Measurements from ENCODE around the gene CES4A.
"Not testable (repeated sequence)": the region's sequence is repeated elsewhere in the genome, so short reads cannot be mapped to it uniquely, and the experiment has no call there.

CES4A gene

GRCh38 chr16:66993558-66993957 is 5.2 kb downstream of the CES4A start:
- DNase-seq: not testable (repeated sequence)

GRCh38 chr16:66996324-66996982 is 8.1 kb downstream of the CES4A start:
- DNase-seq: no peak

- DNase-seq: no peak
Measured at GRCh38 chr16:66996983-66997358, 8.6 kb downstream of the CES4A start.

DNA sequence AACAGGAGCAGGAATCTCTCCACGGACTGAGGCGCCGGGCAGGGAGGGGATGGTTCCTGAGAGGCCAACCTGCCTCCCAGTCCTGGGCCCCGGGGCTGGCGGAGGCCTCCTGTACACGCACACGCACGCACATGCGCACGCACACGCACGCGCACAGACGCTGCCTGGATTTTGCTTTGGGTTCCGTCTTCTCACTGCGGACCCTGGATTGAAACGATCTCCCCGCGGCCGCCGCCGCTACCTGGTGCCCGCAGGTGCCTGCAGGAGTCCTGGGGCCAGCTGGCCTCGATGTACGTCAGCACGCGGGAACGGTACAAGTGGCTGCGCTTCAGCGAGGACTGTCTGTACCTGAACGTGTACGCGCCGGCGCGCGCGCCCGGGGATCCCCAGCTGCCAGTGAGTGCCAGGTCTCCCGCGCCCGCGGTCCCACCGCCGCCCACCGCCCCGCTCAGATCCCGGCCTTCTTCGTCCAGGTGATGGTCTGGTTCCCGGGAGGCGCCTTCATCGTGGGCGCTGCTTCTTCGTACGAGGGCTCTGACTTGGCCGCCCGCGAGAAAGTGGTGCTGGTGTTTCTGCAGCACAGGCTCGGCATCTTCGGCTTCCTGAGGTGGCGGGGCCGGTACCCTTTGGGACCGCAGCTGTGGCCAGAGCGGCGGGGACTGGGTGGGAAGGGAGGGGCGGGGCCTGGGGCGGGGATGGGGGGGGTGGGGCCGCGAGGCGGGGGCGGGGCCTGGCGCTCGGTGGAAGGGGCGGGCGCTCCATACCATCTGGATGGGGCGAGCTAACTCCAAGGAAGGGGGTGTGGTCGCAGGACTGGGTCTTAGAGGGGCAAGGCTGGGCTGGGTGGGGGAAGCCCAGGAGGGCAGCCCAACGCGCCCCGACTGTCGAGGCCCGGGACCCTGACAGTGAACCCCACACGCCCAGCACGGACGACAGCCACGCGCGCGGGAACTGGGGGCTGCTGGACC is 12.3 kb downstream of the CES4A start:
- DNase-seq: peak; percentile 70

DNA sequence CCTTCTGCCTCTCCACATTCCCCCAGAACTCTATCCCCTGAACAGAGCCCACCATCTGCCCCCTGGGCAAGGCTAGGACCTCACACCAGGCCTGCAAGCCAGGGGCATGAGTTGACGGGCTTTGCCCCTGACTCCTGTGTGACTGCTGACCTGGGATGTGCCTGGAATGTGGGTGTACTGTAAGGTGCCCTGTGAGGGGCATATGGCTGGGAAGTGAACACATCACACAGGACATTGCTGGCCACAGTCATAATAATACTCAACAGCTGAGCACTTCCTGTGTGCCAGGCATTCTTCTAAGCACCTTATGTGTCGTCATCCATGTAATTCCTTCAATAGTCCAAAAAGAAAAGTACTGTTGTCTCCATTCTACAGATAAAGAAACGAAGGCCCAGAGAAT is 13.3 kb downstream of the CES4A start:
- DNase-seq: no peak

DNA sequence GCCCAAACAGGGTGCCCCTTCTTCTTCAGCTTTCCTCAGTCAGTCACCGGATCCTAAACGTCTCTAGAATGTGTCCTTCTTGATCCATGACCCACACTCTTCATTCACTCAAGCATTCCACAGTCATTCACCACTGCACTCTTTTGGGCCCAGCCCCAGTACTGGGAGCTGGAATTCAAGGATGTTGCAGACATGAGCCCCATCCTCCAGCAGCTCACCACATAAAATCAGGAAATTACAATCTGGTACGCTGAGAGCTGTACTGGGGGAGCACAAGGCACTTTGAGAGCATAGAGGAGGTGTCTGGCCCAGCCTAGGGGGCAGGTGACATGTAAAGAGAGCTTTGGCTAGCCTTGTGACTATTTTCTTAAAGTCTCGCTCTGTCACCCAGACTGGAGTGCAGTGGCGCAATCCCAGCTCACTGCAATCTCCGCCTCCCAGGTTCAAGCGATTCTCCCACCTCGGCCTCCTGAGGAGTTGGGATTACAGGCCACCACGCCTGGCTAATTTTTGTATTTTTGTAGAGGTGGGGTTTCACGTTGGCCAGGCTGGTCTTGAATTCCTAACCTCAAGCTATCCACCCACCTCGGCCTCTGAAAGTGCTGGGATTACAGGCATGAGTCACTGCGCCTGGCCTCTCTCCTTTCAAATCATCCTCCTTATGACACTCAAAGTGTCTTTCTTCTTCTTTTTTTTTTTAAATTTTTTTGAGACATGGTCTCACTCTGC is 18.7 kb downstream of the CES4A start:
- DNase-seq: no peak

GRCh38 chr16:67009158-67009557 is 20.8 kb downstream of the CES4A start:
- DNase-seq: no peak

- DNase-seq: no peak
Measured at GRCh38 chr16:67011274-67011673, 22.9 kb downstream of the CES4A start.

DNA sequence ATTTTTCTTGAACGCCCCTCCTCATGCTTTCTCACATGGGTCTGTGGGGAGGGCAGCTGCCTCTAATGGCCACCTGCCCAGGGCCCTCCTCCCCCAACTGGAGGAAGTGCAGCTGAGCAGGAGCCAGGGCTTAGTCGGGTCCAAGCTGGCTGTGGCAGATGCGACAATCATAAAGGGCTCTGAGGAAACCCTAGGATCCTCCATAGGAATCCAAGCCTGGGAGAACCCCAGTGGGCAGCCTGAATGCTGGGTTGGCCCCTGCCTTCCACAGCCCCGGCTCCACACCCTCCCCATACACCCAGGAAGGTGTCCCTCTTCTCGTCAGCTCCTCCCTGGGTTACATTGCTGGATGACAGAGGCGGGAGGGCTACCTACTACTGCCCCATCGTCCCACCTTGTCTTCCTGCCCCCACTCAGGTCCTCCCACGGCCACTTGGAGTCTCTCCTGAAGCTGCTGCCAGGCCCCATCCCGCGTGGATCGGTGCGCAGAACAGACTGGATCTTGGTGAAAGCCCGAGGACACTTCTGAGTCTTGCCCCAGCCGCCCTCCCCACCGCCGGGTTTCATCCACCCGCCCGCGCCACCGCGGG is 24.9 kb downstream of the CES4A start:
- DNase-seq: no peak

- peak; percentile 88 for DNase-seq
Measured at GRCh38 chr16:67013823-67014633, 25.6 kb downstream of the CES4A start.

GRCh38 chr16:67014634-67015312 is 26.4 kb downstream of the CES4A start:
- DNase-seq: no peak

- DNase-seq: no peak
Measured at GRCh38 chr16:67015313-67015731, 26.9 kb downstream of the CES4A start.

- DNase-seq: no peak
Measured at GRCh38 chr16:67016143-67016542, 27.8 kb downstream of the CES4A start.

DNA sequence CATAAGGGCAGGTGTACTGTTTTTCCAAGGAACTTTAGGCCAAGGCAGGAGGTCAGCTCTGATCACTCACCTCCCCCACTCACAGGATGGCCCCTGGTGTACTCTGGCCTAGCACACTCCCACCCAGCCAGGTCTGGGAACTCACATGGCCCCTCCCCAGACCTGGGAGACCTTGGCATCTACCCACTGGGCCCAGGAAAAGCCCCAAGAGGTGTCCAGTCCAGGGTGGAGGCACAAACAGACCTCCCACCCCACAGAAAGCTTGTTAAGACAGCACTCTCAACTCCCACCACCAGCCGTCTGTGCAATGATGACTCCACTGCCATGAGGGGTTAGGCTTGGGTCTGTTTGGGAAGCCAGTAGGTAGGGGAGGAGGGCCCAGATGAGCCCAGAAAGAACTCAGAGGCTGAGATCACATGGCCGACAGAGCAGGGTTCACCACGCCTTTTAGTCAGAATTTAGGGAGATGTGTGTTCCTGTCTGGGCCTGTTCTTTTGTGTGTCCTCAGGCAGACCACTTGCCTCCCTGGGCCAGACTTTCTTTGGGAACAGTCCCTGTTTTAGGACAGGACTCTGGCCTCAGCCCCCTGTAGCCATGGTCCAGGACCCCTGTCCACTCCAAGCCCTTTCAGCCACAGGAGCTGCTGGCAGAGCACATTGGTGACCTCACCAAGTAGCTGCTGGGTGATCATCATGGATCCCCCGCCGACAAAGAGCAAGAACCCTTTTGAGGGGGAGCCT is 28.5 kb downstream of the CES4A start:
- no peak for DNase-seq

DNA sequence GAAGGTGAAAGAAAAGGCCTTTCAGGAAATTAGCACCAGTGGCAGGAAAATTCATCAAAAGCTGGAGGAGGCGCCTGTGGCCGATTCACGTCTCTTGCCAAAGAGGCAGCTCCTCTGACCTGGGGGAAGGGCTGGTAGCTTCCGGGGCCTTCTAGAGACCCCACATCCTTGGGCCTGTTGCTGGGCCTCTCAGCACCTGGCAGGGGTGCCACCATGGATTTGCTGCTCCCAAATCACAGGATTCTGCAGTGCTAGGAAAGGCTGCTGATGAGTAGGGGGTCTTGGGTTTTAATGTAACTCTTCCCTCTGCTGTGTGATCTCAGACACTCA is 29.0 kb downstream of the CES4A start:
- no peak for DNase-seq

GRCh38 chr16:67017810-67018488 is 29.6 kb downstream of the CES4A start:
- peak; percentile 94 for DNase-seq

- DNase-seq: no peak
Measured at GRCh38 chr16:67019171-67019570, 30.8 kb downstream of the CES4A start.

DNA sequence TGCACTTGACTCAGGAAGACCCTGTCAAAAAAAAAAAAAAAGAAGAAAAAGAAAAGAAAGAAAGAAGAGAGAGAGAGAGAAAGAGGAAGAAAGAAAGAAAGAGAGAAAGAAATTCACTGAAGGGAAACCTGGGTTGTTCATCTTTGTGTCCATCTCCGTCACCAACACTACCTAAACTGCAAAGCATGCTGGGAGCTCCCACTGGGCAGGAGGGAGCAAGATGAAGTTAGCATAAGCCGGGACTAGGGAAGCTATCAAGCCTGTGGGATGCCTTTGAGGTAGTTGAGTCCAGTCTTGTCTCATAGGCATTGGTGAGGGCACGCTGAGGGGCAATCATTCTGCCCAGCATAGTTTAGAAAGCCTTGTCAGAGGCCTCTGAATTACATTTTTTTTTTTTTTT is 32.9 kb downstream of the CES4A start:
- DNase-seq: no peak

DNA sequence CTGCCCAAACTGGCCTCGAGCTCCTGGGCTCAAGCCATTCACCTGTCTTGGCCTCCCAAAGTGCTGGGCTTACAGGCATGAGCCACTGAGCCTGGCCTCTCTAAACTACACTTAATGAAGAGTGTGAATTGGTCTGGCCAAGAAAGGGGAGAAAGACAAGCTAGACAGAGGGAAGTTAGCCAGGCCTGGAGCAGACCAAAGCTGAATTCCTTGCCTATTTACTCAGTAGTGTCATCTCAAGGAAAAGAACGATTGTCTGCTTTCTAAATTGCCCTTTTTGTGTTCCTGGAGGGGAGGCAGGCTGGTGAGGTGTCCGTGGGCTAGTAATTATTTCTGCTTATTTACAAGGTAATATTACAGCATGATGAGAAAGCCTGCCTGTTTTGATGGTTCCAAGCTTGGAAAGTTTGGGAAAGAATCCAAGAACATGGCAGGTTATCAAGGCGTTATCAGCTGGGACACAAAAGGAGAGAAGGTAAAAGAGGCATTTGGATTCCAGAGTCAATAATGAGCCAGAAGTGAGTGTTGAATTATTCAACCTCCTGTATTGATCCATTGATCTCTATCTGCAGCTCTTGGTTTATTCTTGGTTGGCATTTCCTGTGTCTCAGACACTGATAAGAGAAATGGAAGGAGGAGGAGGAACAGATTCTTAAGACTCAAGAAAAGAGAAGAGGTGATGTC is 34.3 kb downstream of the CES4A start:
- no peak for DNase-seq

GRCh38 chr16:67023689-67024088 is 35.3 kb downstream of the CES4A start:
- no peak for DNase-seq
